A673 (cell line): ENCODE measurements around the gene TCF12. TPM values are rescaled to one million over a fixed set of nuclear protein-coding genes. Genes with fewer than 3 reads are reported as not detected.

Source experiments
- BruUV-seq: library from RNA; stranded (reverse); fragments of 400-500 nt; replicated peaks from 2 replicates; lab custom pipeline; 2021; lab: Mats Ljungman, UMichigan
- CTCF ChIA-PET: fragments of 300-600 bp; sonication (Branson Sonifier 250); formaldehyde crosslinking; loops from one replicate; lab custom pipeline; 2022; ENCODE audit warnings: antibody characterized with exemption; lab: Charles Lee
- POLR2A ChIA-PET: fragments of 300-600 bp; sonication (Branson Sonifier 250); formaldehyde crosslinking; loops from one replicate; lab custom pipeline; 2022; ENCODE audit warnings: antibody characterized with exemption; ENCODE audit not compliant: low non-redundant PET; lab: Charles Lee
- DNase-seq: peaks from one replicate; pipeline ENCODE4 v3.0.0-alpha.2; 2015; ENCODE audit warnings: low spot score
- H3K27ac ChIP-seq: fragments of 200-600 bp; sonication (generic); 2 replicates; pipeline ENCODE4 v1.5.1; 2016; ENCODE audit warnings: mixed run types, low read depth, mild to moderate bottlenecking, mixed read lengths, antibody characterized with exemption, low read length; ENCODE audit not compliant: poor library complexity, severe bottlenecking
- H3K27me3 ChIP-seq: fragments of 200-600 bp; sonication (generic); replicated peaks from 2 replicates; pipeline ENCODE4 v1.6.1; 2017; ENCODE audit warnings: mixed run types, low read depth, mild to moderate bottlenecking, mixed read lengths, antibody characterized with exemption, low read length; ENCODE audit not compliant: insufficient read depth, poor library complexity
- H3K36me3 ChIP-seq: fragments of 200-600 bp; sonication (generic); 2 replicates; pipeline ENCODE4 v1.6.1; 2016; ENCODE audit warnings: mixed run types, mild to moderate bottlenecking, mixed read lengths, antibody characterized with exemption, low read length; ENCODE audit not compliant: insufficient read depth, poor library complexity, severe bottlenecking
- H3K4me1 ChIP-seq: fragments of 200-600 bp; sonication (generic); 2 replicates; pipeline ENCODE4 v1.6.1; 2017; ENCODE audit warnings: mixed run types, mild to moderate bottlenecking, mixed read lengths, antibody characterized with exemption, low read length; ENCODE audit not compliant: insufficient read depth, poor library complexity, severe bottlenecking
- H3K4me3 ChIP-seq: fragments of 200-600 bp; sonication (generic); 2 replicates; pipeline ENCODE4 v1.5.1; 2016; ENCODE audit warnings: low read depth, mixed run types, mild to moderate bottlenecking, mixed read lengths, low read length; ENCODE audit not compliant: poor library complexity, severe bottlenecking
- H3K9me3 ChIP-seq: fragments of 200-600 bp; sonication (generic); 2 replicates; pipeline ENCODE4 v1.6.1; 2016; ENCODE audit warnings: mixed run types, low read depth, mild to moderate bottlenecking, mixed read lengths, antibody characterized with exemption, low read length; ENCODE audit not compliant: poor library complexity, severe bottlenecking
- EZH2 ChIP-seq: fragments of 200-600 bp; sonication (generic); IDR thresholded peaks from 2 replicates; pipeline ENCODE4 v1.6.1; 2017; ENCODE audit warnings: borderline replicate concordance, low read depth, mild to moderate bottlenecking, mixed read lengths, antibody characterized with exemption, low read length; ENCODE audit not compliant: poor library complexity, severe bottlenecking
- intact Hi-C: fragments of 100-400 bp; cut with micrococcal nuclease; formaldehyde crosslinking; loops from one replicate; pipeline ENCODE4 v1.10.0; 2022; ENCODE audit not compliant: unreplicated experiment
- total RNA-seq: library from RNA; stranded (reverse); gene quantifications from 2 replicates; pipeline ENCODE4 v1.2.3, GENCODE V29; 2021
- TF ChIP-seq, protein P1 (sequence below): fragments of 300-800, 200-600 bp; sonication (generic); conservative IDR thresholded peaks from 2 replicates; pipeline ENCODE4 v1.5.1; 2017; ENCODE audit warnings: low read depth, mild to moderate bottlenecking, antibody characterized with exemption, low read length, moderate library complexity, mixed read lengths

Gene TCF12
- total RNA-seq, 1 experiment from 2014 or later, result 351 TPM

DNA sequence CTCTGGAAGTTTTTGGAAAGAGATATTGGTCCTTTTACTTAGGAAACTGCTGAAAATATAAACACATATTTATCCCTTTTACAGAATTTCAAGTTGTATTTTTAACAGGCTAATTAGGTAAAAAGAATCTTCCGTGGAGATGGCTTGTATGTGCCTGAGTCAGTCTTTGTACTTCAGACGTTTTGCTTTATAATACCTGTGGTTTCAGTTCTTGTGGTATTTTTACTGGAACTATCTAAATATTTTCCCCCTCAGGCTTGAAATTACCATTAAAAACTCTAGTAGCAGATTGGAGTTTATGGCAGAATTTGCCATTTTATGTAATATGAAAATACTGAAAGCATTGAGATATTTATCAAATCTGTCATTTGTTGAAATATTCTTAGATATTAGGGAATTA is 306.2 kb downstream of the TCF12 start:
- Histone ChIP-seq H3K27me3 (no peaks in the 10 kb centered on the region), H3K27ac (peak overlapping the region; percentile 43), H3K36me3 (no peaks in the 10 kb centered on the region), H3K9me3 (no peaks in the 10 kb centered on the region), H3K4me3 (peak overlapping the region; percentile 13), H3K4me1 (peaks cover 63% of the 10 kb centered on the region)
- intact Hi-C loops, result no loop called here
- no TSS peak for BruUV-seq
- POLR2A ChIA-PET, result no interaction called here
- DNase-seq, result no peak
- TF ChIP-seq EZH2, result no peak
- TF ChIP-seq, protein P1, sequence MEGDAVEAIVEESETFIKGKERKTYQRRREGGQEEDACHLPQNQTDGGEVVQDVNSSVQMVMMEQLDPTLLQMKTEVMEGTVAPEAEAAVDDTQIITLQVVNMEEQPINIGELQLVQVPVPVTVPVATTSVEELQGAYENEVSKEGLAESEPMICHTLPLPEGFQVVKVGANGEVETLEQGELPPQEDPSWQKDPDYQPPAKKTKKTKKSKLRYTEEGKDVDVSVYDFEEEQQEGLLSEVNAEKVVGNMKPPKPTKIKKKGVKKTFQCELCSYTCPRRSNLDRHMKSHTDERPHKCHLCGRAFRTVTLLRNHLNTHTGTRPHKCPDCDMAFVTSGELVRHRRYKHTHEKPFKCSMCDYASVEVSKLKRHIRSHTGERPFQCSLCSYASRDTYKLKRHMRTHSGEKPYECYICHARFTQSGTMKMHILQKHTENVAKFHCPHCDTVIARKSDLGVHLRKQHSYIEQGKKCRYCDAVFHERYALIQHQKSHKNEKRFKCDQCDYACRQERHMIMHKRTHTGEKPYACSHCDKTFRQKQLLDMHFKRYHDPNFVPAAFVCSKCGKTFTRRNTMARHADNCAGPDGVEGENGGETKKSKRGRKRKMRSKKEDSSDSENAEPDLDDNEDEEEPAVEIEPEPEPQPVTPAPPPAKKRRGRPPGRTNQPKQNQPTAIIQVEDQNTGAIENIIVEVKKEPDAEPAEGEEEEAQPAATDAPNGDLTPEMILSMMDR, result no peak
- CTCF ChIA-PET, result no interaction called here

DNA sequence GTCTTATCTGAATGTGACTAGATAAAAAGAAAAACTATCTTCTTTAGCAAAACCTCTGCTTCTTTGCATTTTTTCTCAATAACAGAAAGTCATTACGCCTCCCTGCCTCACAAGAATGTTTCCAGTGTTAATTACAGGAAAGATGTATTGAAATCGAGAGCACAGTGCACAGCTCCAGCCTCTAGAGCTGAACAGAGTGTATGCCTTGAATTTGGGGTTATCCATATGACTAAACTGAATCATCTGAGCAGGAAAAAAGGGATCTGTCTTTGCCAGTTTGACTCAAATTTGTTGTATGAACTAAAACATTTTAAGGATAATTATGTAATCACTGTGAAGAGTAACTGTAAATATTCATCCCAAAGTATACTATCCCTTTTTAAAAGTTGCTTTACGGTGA is 308.7 kb downstream of the TCF12 start:
- ChIA-PET CTCF (no interaction called here), POLR2A (no interaction called here)
- no peaks in the 10 kb centered on the region for H3K27me3 ChIP-seq
- peak overlapping the region; percentile 40 for H3K27ac ChIP-seq
- no TSS peak for BruUV-seq
- intact Hi-C loops, result no loop called here
- H3K9me3 ChIP-seq, result no peaks in the 10 kb centered on the region
- no peak overlapping the region for H3K4me3 ChIP-seq
- peaks cover 87% of the 10 kb centered on the region for H3K4me1 ChIP-seq
- peak; percentile 49 for DNase-seq
- H3K36me3 ChIP-seq, result peaks cover 10% of the 10 kb centered on the region
- TF ChIP-seq, protein P1, result no peak
- TF ChIP-seq EZH2, result no peak

DNA sequence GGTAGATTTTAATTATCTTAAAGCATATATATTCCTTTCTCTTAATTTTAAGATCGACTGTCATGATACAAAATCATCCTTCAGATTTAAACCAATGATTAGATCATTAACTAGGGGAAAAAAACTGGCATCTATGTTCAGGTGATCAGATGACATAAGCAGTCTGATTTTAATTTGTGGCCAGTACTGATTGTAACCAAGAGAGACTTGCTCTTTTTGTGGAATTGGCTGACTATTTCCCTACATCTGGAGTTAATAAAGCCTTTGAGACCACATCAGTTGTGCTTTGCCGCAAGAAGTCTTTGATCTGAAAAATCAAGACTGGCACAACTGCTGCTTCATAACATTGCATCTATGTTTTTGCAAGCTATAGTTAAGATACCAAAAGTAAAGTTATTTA is 309.5 kb downstream of the TCF12 start:
- POLR2A ChIA-PET, result no interaction called here
- TF ChIP-seq, protein P1, result no peak
- Histone ChIP-seq H3K9me3 (no peaks in the 10 kb centered on the region), H3K36me3 (peaks cover 14% of the 10 kb centered on the region), H3K4me3 (peak overlapping the region; percentile 10), H3K27me3 (no peaks in the 10 kb centered on the region), H3K4me1 (peaks cover 82% of the 10 kb centered on the region), H3K27ac (no peak overlapping the region)
- intact Hi-C loops, result no loop called here
- BruUV-seq, result no TSS peak
- DNase-seq, result peak; percentile 68
- CTCF ChIA-PET, result no interaction called here
